NK-92 treated with Interleukin-12 subunit alpha and Interleukin-12 subunit beta, amount 100 ng/mL, for 24 hours (cell line): ENCODE data around the gene COTL1.

ENCODE experiments used
- DNase-seq: peaks from one replicate; lab custom pipeline; 2025; lab: John Stamatoyannopoulos, UW

COTL1 gene

GRCh38 chr16:84548971-84549844 lies 68.7 kb downstream of the COTL1 start:
- DNase-seq, result no peak

DNA sequence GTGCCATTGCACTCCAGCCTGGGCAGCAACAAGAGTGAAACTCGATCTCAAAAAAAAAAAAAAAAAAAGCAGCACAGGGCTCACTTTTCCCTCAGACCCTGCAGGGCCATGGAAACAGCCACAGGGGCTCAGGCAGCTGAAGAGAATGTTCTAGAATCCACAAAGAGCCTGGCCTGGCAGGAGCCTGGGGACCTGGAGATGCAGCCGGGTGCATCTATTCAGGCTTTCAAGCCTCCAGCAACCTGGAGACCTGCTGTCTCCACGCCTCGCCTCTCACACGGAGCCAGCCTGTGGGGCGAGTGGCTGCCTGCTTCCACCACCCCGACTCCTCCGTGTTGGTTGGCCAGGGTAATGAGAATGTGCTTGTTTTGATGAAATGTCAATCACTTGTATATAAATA lies 69.4 kb downstream of the COTL1 start:
- DNase-seq, result no peak

DNA sequence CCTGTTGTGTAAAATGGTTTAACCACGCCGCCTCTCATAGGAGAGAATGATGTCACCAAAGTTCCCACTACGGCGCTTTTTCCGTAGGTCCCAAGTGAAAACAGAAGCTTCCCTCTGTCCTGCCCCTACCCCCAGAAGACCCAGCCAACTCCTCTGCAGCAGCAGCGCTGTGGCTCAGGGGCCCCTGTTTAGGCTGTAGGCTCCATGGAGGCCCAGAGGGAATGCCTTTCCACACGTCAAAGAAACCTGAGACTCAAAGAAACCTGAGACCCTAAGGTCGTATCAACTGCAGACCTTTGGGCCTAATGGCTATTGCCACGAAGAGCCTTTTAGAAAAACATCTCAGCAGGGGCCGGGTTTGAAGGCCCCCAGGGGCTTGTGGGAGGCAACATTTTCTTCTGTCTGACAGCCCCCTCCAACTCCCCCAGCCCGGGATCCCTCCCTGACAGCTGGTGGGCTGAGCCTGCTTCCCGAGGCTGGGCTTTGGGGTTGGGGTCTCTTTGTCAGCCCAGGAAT lies 70.3 kb downstream of the COTL1 start:
- DNase-seq, result no peak

GRCh38 chr16:84546669-84547545 lies 71.0 kb downstream of the COTL1 start:
- DNase-seq, result no peak

GRCh38 chr16:84545114-84545737 lies 72.7 kb downstream of the COTL1 start:
- DNase-seq, result no peak

- no peak for DNase-seq
These were observed 73.7 kb downstream of the COTL1 start for GRCh38 chr16:84544031-84544773.

GRCh38 chr16:84543253-84543652 lies 74.6 kb downstream of the COTL1 start:
- no peak for DNase-seq

DNA sequence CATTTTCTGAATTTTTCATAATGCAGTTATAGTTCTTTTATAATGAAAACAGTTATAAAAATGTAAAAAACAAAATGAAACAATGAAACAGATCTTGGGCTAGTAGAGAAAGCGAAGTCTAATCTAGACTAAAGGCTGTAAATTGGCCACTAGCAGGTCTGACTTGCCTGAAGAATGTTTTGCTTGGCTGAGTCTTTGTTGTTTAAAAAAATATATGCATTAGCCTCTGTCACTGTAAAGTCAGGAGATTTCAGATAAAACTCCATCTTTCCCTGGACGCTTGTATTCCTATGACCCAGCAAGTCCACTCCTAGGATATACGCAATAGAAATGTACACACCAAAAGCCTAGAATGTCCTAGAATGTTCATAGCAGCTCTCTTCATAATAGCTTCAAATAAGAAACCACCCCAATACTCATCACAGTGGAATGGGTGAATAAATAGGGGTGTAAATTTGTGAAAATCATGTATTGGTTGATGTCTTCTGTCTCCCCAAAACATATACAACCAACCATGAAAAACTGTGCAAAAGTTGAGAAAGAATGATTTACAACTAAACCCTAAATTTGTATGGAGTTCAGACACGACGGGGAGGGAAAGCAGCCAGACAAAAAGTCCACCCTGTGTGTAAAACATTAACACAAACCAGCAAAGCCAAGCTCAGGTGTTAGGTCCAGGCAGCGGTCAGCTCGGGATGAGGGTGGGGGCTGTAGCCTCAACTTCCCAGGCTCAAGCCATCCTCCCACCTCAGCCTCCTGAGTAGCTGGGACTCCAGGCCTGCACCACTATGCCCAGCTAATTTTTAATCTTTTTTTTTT lies 75.7 kb downstream of the COTL1 start:
- DNase-seq, result no peak

GRCh38 chr16:84540194-84540593 lies 77.7 kb downstream of the COTL1 start:
- DNase-seq, result no peak

DNA sequence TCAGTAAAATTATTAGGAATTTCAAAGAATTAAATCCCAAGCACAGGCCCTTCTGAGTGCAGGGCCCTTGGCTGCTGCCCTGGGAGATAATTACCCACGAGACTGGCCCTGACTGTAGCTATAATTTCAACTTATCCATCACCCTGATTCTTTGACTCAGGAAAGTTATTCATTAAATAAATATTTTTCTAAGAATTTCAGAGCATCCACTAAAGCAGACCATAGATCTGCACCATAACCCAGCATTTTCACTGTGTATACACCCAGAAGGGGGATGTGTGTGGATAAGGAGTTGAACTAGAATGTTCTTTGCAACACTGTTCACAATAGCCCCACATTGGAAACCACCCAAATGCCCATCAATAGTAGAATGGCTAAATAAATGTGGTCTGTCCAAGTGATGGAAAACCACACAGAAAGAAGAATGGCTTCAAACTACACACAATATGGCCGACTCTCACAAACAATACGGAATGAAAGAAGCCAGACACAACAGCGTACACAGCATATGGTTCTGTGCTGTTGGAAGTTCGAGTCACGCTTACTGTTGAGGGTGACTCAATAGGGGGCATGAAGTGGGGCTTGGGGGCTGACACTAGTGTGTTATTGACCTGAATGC lies 79.5 kb downstream of the COTL1 start:
- no peak for DNase-seq

GRCh38 chr16:84537491-84538151 lies 80.3 kb downstream of the COTL1 start:
- DNase-seq, result no peak

DNA sequence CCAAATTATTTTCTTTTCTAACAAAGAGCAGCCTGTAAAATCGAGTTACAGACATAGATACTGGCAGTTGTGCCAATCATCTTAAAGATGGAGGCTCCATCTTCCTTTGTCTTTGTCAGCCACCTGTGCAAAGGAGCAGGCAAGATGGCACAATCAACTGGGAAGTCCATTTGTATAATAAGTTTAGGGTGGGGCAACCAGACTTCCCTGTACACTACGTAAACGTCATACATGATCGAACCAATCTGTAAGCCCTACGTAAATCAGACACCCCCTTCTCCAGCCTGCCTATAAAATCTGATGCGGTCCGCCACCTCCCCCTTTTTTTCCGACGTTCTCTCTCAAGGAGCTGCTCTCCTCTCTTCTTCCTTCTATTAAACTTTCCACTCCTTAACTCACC lies 82.0 kb downstream of the COTL1 start:
- DNase-seq, result no peak

- DNase-seq, result no peak
These were observed 82.5 kb downstream of the COTL1 start for GRCh38 chr16:84535408-84535807.

DNA sequence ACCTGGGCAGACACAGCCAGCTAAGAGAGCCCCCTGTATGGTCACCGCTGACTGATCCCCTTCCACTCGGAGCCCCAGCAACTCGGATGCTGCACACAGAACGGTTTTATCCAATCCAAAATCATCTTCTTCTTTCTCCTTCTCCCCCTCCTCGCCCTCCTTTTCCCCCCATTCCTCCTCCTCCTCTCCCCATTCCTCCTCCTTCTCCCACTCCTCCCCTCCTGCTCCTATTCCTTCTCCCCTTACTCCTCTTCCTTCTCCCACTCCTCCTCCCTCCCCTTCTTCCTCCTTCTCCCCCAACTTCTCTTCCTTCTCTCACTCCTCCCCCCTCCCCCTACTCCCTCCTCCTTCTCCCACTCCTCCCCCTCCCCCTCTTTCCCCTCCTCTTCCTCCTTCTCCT lies 83.1 kb downstream of the COTL1 start:
- no peak for DNase-seq

DNA sequence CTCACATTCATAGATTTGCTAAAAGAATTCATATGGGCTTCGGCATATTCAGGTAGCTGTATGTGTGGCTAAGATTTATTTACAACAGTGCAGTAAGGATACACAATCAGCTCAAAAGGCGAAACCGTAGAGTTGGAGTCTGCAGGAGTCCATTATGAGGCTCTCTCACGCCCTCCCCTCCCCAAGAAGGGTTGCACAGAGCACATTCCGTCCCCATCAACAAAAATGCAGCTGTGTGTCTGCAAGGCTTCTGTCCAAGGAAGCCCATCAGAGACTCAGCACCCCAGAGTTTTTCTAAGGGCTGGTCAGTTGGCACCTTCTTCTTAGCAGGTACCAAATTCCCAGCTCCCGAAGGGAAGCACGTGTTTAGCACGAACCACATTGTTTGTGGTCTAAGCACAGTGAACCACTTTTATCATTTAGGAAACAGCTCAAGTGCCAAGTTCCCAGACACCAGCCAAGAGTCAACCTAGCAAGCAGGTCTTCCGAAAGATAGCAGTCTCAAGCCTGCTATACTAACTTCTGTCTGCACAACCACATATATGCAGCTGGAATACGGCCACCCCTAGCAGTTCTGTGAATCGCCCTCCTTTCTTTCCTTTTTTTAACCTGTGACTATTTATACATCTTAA lies 84.9 kb downstream of the COTL1 start:
- no peak for DNase-seq

GRCh38 chr16:84532291-84532724 lies 85.6 kb downstream of the COTL1 start:
- no peak for DNase-seq

- DNase-seq, result no peak
These were observed 86.2 kb downstream of the COTL1 start for GRCh38 chr16:84531671-84532111.

GRCh38 chr16:84530590-84530989 lies 87.3 kb downstream of the COTL1 start:
- DNase-seq, result no peak

DNA sequence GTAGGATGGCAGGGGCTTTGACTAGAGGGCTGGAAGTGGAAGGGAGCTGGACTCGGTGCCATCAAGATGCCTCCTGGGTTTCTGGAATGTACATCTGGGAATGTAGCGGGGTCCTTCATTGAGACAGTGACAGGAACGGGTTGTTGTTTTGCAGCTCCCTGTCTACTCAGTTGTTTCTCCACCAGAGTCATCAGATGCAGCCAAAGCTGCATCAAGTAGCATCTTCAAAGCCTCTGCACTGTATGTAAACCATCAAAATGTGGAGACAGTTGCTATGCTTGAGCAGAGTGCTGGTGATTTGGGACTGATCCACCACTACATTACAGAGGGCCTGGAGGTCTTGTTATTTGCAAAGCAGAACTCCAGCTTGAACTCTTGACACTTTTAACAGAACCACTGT lies 88.3 kb downstream of the COTL1 start:
- no peak for DNase-seq
